HUES6 (cell line): ENCODE measurements around the gene A1BG.
"Not testable (repeated sequence)": the region's sequence is repeated elsewhere in the genome, so short reads cannot be mapped to it uniquely, and the experiment has no call there.

Experiments used
- H3K27ac ChIP-seq: 2 replicates; pipeline ENCODE4 v1.7.0; 2013; ENCODE audit warnings: low read depth, mild to moderate bottlenecking, low read length, inconsistent platforms
- H3K27me3 ChIP-seq: 2 replicates; pipeline ENCODE4 v1.6.1; 2013; ENCODE audit warnings: low read length; ENCODE audit not compliant: control insufficient read depth, insufficient read depth
- H3K36me3 ChIP-seq: 2 replicates; pipeline ENCODE4 v1.6.1; 2013; ENCODE audit warnings: low read length; ENCODE audit not compliant: control insufficient read depth, insufficient read depth
- H3K4me1 ChIP-seq: 2 replicates; pipeline ENCODE4 v1.6.1; 2013; ENCODE audit warnings: low read length; ENCODE audit not compliant: control insufficient read depth, insufficient read depth
- H3K4me3 ChIP-seq: 2 replicates; pipeline ENCODE4 v1.5.1; 2013; ENCODE audit warnings: low read depth, low read length
- H3K9ac ChIP-seq: one replicate; pipeline ENCODE4 v1.6.1; 2013; ENCODE audit warnings: mild to moderate bottlenecking, low read length
- H3K9me3 ChIP-seq: 2 replicates; pipeline ENCODE4 v1.6.1; 2013; ENCODE audit warnings: low read depth, low read length; ENCODE audit not compliant: control insufficient read depth, insufficient read depth

Gene A1BG

GRCh38 chr19:58385313-58385890 lies 32.1 kb upstream of the A1BG start:
- H3K9ac ChIP-seq: peak overlapping the region; percentile 98
- peaks cover 18% of the 10 kb centered on the region for H3K4me1 ChIP-seq
- no peaks in the 10 kb centered on the region for H3K9me3 ChIP-seq

GRCh38 chr19:58382997-58383603 lies 29.8 kb upstream of the A1BG start:
- H3K4me3 ChIP-seq: no peak overlapping the region
- H3K27me3 ChIP-seq: no peaks in the 10 kb centered on the region
- H3K9me3 ChIP-seq: no peaks in the 10 kb centered on the region
- peaks cover 18% of the 10 kb centered on the region for H3K4me1 ChIP-seq
- H3K36me3 ChIP-seq: peaks cover 8% of the 10 kb centered on the region
- H3K9ac ChIP-seq: no peak overlapping the region
- no peak overlapping the region for H3K27ac ChIP-seq

More at GRCh38 chr19:58385313-58385890, 32.1 kb upstream of the A1BG start:
- no peaks in the 10 kb centered on the region for H3K27me3 ChIP-seq
- no peak overlapping the region for H3K27ac ChIP-seq
- H3K36me3 ChIP-seq: peaks cover 26% of the 10 kb centered on the region
- peak overlapping the region; percentile 99 for H3K4me3 ChIP-seq

GRCh38 chr19:58381460-58382212 lies 28.3 kb upstream of the A1BG start:
- H3K9ac ChIP-seq: peak overlapping the region; percentile 59
- no peaks in the 10 kb centered on the region for H3K27me3 ChIP-seq
- H3K4me3 ChIP-seq: peak overlapping the region; percentile 80
- peaks cover 13% of the 10 kb centered on the region for H3K4me1 ChIP-seq
- H3K36me3 ChIP-seq: no peaks in the 10 kb centered on the region
- H3K9me3 ChIP-seq: no peaks in the 10 kb centered on the region
- H3K27ac ChIP-seq: no peak overlapping the region

GRCh38 chr19:58380662-58381459 lies 27.6 kb upstream of the A1BG start, which contains the start of gene ZNF837:
Gene ZNF837, minus strand, starts transcription at chr19:58381030. Its CDS starts 11,698 bp downstream, at chr19:58369332.
- Histone ChIP-seq H3K27ac (peak within 1 kb of the TSS; percentile 56; the same call in 1 of the 2 replicates), H3K4me3 (peak within 1 kb of the TSS; percentile 80), H3K27me3 (no peaks in the 10 kb centered on the region), H3K4me1 (peaks cover 12% of the 10 kb centered on the region), H3K9ac (peak within 1 kb of the TSS; percentile 78), H3K9me3 (no peaks in the 10 kb centered on the region), H3K36me3 (no peaks in the 10 kb centered on the region)

GRCh38 chr19:58380037-58380661 lies 26.9 kb upstream of the A1BG start:
- Histone ChIP-seq H3K27ac (peak overlapping the region; percentile 56; the same call in 1 of the 2 replicates), H3K4me1 (peaks cover 6% of the 10 kb centered on the region), H3K4me3 (peak overlapping the region; percentile 80), H3K9ac (peak overlapping the region; percentile 78), H3K27me3 (no peaks in the 10 kb centered on the region), H3K36me3 (no peaks in the 10 kb centered on the region), H3K9me3 (no peaks in the 10 kb centered on the region)

GRCh38 chr19:58379246-58379645 lies 26.0 kb upstream of the A1BG start:
- Histone ChIP-seq H3K9me3 (no peaks in the 10 kb centered on the region), H3K4me1 (peaks cover 6% of the 10 kb centered on the region), H3K36me3 (no peaks in the 10 kb centered on the region), H3K27ac (no peak overlapping the region), H3K9ac (no peak overlapping the region), H3K4me3 (no peak overlapping the region), H3K27me3 (no peaks in the 10 kb centered on the region)

- not testable (repeated sequence) for H3K9ac ChIP-seq, H3K36me3 ChIP-seq, H3K9me3 ChIP-seq, H3K4me3 ChIP-seq, H3K27ac ChIP-seq, H3K4me1 ChIP-seq, H3K27me3 ChIP-seq
These were observed 23.4 kb upstream of the A1BG start for GRCh38 chr19:58376724-58377123.

- no peaks in the 10 kb centered on the region for H3K4me1 ChIP-seq
- H3K27me3 ChIP-seq: no peaks in the 10 kb centered on the region
- no peak overlapping the region for H3K9ac ChIP-seq
- no peak overlapping the region for H3K4me3 ChIP-seq
- H3K27ac ChIP-seq: no peak overlapping the region
- H3K36me3 ChIP-seq: no peaks in the 10 kb centered on the region
- H3K9me3 ChIP-seq: no peaks in the 10 kb centered on the region
These were observed 20.9 kb upstream of the A1BG start for GRCh38 chr19:58374200-58374599.

GRCh38 chr19:58372311-58373133 lies 19.2 kb upstream of the A1BG start:
- Histone ChIP-seq H3K9me3 (no peaks in the 10 kb centered on the region), H3K27ac (no peak overlapping the region), H3K27me3 (no peaks in the 10 kb centered on the region), H3K9ac (no peak overlapping the region), H3K36me3 (no peaks in the 10 kb centered on the region), H3K4me3 (no peak overlapping the region), H3K4me1 (no peaks in the 10 kb centered on the region)
